Astrocyte of the hippocampus (primary cell): ENCODE measurements around the gene AGR2.
"Not testable (repeated sequence)": the region's sequence is repeated elsewhere in the genome, so short reads cannot be mapped to it uniquely, and the experiment has no call there.

ENCODE experiments used
- DNase-seq: peaks from one replicate; pipeline ENCODE4 v3.0.0; 2011; ENCODE audit warnings: low read depth, low spot score

Gene AGR2

DNA sequence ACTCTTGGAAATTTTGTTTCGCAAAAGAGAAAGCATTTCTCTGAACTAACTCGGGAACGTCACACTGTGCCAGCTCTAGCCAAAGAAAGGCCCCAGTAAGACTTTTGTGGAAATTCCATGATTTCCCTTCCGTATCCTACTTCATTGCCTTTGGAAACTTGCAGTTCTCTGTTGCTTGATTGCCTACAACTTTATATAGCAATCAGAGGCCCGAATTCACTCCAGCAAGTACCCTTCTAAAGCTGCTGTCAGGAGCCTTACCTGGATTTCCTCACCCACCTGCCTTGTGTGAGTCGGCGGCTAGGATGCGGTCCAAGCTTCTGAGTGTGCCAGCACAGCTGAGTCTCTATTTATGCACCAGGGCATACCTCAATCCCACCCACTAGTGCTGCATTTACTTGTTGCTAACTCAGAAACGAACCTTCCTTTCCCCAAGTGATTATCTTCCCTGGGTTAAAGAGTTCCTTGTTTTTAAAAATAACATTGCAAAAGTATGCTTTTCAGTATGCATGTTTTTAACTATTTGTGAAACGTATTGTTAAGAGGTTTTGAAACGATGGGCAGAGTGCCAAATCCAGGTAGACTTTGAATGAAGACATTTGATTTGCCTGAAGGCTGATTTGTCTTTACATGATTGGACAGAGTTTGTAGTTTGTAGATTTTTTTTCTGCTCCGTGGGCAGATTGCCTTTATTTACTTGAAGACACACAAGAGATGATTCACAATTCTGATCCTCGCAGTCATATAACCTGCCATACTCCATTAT is at the start of gene AGR2:
TSS of gene AGR2 (minus strand) at position 326 of the 766 bp plus-strand sequence. CDS start 3,203 bp downstream, outside the sequence.
- no peak for DNase-seq

GRCh38 chr7:16853189-16853588 is 48.4 kb upstream of the AGR2 start:
- DNase-seq = not testable (repeated sequence)

GRCh38 chr7:16851829-16852228 is 47.0 kb upstream of the AGR2 start:
- no peak for DNase-seq

DNA sequence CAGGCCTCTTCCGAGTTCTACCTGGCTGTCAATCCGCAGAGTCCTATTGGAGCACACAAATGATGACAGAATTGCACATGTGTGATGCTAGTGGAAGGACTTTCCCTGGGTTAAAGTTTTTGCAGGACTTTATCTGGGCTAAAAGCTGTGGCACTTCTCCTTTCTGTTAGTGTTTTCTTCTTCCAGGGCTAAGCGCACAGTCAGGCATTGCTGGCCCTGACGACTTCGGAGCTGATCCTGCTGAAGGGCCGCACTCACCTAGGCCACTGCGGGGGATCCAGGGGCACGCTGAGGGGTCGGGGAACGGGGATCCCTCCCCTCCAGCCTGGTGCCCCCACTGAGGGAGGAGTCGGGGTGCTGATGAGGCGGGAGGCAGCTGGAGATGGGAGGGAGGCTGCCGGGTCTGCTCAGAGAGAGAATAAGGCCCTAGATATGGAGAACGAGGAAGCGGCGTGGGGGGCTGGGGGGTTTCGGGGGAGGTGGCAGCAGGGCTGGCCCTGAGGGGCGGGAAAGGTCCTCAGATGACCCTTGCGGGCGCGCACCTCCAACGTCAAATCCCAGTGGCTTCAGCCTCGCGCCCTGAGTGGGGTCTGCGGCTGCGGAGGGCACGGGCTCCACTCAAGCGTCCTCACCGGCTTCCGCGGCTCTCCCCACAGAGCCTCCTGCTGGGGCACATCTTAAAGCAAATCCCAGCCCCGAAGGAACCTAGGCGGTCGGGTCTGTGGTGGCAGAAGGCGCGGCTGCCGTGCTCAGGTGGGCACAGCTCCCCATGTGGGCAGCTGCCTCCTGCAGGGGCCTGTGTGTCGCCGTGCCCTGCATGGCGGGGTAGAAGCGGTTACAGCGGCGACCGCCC is 46.0 kb upstream of the AGR2 start:
- no peak for DNase-seq

GRCh38 chr7:16849296-16850148 is 44.7 kb upstream of the AGR2 start:
- DNase-seq = no peak

DNA sequence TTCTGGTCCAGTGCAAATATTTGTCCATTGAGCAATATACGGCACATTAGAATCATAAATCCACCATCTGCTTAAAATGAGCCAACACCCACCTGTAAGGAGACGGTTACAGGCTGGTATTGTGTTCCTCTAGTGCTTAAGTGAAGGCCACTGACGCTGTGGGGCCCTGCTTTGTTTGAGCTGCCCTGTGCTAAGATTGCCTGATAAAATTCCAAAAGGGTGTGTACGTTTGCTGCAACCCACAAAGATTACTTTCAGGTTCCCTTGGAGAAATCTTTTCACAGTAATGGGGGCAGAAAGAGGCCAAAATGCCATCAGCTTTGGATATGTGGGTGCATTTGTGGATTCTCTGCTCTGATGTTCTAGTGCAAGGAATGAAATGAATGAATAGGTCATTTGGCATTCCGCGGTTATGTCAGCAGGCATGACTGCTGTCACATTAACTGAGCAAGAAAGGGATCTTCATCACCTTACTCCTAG is 42.6 kb upstream of the AGR2 start:
- DNase-seq = peak; percentile 42

DNA sequence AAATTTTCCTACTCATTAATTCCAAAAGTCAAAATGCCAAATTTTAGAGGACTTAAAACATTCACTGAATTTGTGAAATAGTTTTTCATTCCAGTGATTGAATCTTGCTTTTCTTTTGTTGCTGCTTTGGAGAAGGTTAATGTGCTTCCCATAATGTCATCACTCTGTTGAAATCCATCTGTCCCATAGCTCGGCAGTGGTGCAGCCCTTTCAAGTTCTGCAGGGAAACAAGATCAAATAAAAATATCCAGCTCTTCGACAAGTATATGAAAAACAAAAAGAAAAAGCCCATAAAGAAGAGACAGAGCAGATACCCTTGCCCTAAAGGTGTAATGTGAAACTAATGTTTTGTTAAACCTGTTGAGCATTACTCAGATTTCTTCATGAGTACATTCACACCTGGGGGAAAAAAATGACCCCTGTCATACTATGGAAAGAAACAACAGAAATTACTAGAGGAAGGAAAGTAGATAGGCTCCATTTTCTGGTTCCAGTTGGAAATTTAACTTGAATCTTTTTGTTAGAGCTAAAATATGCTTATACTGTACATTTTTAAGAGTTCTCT is 41.9 kb upstream of the AGR2 start:
- no peak for DNase-seq

GRCh38 chr7:16845746-16846145 is 40.9 kb upstream of the AGR2 start:
- DNase-seq = no peak

DNA sequence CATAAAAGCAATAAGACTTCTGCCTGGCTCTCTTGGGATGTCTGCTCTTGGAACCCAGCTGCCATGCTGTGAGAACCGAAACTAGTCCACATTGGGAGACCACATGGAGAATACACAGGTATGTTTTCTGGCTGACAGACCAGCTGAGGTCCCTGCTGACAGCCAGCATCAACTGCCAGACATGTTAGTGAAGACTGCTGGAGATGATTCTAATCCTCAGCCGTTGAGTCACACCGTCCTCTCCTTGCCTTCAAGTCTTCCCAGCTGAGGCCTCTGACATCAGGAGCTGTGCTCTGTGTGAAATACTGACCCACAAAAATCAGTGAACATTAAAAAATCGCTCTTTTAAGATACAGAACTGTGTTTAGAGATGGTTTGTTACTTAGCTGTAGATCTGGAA is 36.9 kb upstream of the AGR2 start:
- DNase-seq = peak; percentile 40

DNA sequence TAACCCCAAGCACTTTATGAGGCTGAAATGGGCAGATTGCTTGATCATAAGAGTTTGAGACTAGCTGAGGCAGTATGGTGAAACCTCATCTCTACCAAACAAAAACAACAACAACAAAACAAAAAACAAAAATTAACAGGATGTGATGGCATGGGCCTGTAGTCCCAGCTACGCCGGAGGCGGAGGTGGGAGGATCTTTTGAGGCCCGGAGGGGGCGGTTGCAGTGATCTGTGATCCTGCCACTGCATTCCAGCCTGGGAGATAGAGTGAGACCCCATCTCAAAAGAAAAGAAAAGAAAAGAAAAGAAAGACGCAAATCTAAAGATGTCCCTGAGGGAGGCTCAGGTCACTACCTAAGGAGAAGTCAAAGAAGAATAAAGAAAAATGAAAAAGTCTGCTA is 35.3 kb upstream of the AGR2 start:
- no peak for DNase-seq

GRCh38 chr7:16839646-16840045 is 34.8 kb upstream of the AGR2 start:
- DNase-seq = peak; percentile 12

DNA sequence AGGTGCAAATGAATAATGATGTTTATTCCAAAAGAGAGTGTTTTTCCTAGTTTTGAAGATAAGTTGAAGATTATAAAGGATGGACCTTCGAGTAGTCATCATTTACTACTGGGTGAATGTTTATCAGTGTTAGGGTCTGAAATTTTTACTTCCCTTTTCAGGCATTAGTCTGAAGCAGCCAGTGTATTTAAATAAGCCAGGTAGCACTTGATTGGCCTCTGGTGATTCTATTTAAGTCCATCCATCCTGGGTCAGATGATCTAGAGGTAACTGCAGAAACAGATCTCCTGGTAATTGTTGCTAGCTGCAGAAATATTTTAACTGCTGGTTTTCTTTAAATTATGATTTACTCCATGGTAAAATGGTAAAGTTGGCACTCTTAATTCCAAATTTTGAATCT is 34.1 kb upstream of the AGR2 start:
- DNase-seq = no peak

DNA sequence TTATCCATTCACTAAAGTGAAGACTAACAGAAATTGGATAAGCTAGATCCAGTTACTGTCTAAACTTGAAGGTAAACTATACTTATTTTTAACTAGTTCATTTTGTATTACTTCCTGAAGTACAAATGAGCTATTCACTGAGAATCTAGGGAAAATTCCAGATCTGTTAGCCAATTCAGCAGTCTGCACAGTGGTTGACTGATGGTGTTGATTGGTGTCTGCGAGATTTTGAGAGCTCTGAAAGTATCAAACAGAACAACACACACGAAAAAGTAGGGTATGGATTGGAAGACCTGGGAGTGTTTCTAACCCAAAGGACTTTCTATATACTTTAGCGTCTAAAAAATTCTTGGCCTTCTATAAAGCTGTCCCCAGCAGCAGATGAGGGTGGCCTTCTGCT is 33.6 kb upstream of the AGR2 start:
- DNase-seq = peak; percentile 16

DNA sequence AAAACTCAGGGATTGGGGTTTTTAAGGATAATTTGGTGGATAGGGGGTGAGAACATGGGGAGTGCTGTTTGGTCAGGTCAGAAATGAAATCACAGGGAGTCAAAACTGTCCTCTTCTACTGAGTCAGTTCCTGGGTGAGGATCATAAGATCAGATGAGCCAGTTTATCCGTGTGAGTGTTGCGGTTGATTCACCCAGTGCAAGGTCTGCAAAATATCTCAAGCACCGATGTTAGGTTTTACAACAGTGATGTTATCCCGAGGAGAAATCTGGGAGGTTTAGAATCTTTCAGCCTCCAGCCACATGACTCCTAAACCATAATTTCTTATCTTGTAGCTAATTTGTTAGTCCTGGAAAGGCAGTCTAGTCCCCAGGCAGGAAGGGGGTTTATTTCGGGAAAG is 31.7 kb upstream of the AGR2 start:
- no peak for DNase-seq

DNA sequence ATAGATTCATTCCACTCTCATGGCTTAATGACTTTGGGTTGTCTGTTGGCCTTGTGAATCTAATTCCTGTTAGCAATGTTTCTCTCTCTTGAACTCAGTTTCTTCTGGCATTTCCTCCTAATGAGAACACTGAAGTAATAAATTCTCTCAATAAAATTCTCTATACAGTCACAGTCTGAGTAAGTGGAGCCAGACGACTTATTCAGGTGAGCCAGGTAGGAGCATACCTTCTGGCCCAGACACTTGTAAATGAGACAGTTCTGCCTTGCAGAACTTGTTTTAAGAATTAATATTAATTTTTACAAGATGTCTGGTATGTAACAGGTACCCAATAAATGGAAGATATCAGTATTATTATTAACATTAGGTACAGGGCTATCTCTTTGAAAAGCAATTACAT is 28.6 kb upstream of the AGR2 start:
- DNase-seq = no peak

DNA sequence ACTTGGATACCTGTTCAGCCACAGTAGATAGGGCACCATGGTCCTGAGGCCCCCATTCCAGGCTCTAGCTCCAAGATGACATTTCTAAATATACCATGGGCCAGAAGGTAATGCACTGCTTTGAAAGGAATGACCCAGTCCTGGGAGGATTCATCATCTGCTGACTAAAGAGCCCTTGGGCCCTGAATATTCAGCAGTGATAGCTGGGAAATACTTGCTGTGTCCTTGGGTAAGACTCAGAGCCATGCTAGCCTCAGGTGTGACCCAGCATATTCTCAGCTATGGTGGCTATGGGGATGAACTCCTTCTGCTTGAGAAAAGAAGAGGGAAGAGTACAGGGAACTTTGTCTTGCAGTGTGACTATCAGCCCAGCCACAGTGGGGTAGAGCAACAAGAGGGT is 21.3 kb upstream of the AGR2 start:
- DNase-seq = no peak

DNA sequence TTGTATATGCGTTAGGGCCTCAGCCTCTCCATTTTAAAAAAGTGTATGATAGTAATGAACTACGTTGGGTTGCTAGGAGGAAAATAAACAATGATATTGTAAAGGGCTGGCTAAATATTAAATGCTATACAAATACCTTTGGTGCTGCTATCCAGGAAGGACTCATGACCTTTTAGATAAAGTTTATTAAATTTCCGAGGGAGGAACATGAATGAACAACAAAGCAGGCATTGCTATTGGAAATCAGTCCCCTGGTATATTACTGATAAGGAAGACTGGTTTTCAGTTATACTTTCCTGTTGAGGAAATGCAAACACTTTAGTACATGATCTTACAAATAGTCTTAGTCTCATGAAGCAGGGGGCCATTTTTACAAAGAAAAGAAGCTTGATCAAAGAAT is 17.2 kb upstream of the AGR2 start:
- DNase-seq = no peak

GRCh38 chr7:16818732-16819131 is 13.9 kb upstream of the AGR2 start:
- DNase-seq = no peak

DNA sequence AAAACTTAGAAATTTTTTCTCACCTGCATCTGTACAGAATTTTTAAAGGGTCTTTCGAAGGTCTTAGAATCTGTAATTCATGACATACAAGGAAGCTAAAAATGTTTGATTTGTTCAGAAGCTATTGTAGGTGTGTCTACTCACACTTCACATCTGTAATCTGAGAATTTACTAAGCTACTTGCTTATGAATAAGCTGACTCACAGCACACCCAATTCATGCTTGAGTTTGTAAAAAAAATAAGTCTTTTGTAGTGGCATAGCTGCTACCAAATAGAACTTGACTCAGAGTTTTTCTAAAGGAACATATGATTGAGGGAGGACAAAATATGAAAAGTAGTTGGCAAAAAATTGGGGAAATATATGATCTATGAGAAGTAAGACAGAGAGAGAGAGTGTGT is 12.7 kb upstream of the AGR2 start:
- DNase-seq = peak; percentile 76

- DNase-seq = no peak
These were observed 12.0 kb upstream of the AGR2 start for GRCh38 chr7:16816824-16817223.

- DNase-seq = no peak
These were observed 10.2 kb upstream of the AGR2 start for GRCh38 chr7:16815001-16815400.

- DNase-seq = peak; percentile 88
These were observed 8.4 kb upstream of the AGR2 start for GRCh38 chr7:16813232-16813616.
